ENCODE data around the gene SYF2. TPM values are rescaled to one million over a fixed set of nuclear protein-coding genes. Genes with fewer than 3 reads are reported as not detected.

The SYF2 gene
- total RNA-seq, 2 donors from 2014 or later: 46.5 to 51.0 TPM

DNA sequence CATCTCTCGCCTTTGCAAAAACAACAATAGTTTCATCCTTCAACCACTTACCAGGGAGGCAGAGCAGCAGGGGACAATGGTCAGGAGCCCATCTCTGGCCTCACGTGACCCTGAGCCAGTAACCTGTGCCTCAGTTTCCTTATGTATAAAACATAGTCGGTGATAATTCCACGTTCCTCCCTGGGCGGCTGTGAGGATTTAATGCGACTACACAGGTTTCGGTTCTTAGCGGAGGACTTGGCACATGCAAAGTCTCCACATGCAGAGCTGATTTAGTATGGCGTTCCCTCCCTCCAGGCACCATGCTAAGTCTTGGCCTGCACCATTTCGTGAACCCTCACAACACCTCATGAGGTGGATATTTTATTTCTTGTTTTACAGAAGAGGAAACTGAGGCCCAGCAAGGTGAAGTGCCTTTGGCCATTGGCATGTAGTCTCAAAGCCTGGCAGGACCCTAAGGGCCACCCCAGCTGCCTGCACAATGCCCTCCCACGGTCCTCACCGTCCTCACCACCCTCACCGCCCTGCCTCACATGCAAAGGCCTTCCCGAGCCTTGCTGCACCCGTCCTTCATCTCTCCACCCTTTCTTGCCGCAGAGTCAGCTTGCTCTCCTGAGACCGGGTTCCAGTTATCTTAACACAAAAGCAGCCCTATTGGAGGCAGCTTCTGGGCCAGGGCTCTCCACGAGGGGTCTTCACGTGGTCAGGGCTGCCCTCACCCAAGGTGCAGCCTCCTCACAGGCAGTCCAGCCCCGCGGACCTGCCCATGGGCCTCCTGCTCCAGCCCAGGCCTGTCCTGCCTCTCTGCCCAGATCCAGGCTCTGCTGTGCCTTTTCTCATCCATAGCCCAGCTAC lies 48.9 kb downstream of the SYF2 start:
- intact Hi-C loops (cut with DNase I): no loop called here

GRCh38 chr1:25182629-25183028 lies 49.7 kb downstream of the SYF2 start:
- 87% methylated on average over 14 of the region's 14 CpGs for WGBS

More for the DNA sequence above, 48.9 kb downstream of the SYF2 start:
- Histone ChIP-seq H3K4me3 (no peak overlapping the region), H3K27ac (no peak overlapping the region), H3K27me3 (replicated peaks; ENCODE audit: insufficient read depth) (no peaks in the 10 kb centered on the region), H3K9me3 (no peaks in the 10 kb centered on the region), H3K4me1 (replicated peaks) (no peaks in the 10 kb centered on the region), H3K36me3 (no peaks in the 10 kb centered on the region)
- no peak for DNase-seq (ENCODE audit: low spot score)
- WGBS: 93% methylated on average over 21 of the region's 21 CpGs
- TF ChIP-seq POLR2A (IDR thresholded peaks at IDR 0.05) (no peak), POLR2AphosphoS5 (IDR thresholded peaks at IDR 0.05) (no peak), CTCF (IDR thresholded peaks at IDR 0.05) (no peak)

GRCh38 chr1:25180996-25181395 lies 51.3 kb downstream of the SYF2 start:
- no peak for TF ChIP-seq POLR2AphosphoS5 (IDR thresholded peaks at IDR 0.05)
- H3K9me3 ChIP-seq: no peaks in the 10 kb centered on the region
- no peak for DNase-seq (ENCODE audit: low spot score)
- intact Hi-C loops (cut with DNase I): no loop called here
- H3K27ac ChIP-seq: no peak overlapping the region
- H3K36me3 ChIP-seq: no peaks in the 10 kb centered on the region
- H3K4me3 ChIP-seq: no peak overlapping the region
- H3K4me1 ChIP-seq (replicated peaks): no peaks in the 10 kb centered on the region
- WGBS: 91% methylated on average over 6 of the region's 6 CpGs
- no peaks in the 10 kb centered on the region for H3K27me3 ChIP-seq (replicated peaks; ENCODE audit: insufficient read depth)

More at GRCh38 chr1:25182629-25183028, 49.7 kb downstream of the SYF2 start:
- no peak overlapping the region for H3K27ac ChIP-seq
- intact Hi-C loops (cut with DNase I): no loop called here
- H3K9me3 ChIP-seq: no peaks in the 10 kb centered on the region
- no peak for TF ChIP-seq POLR2AphosphoS5 (IDR thresholded peaks at IDR 0.05)
- no peak for TF ChIP-seq POLR2A (IDR thresholded peaks at IDR 0.05)
- no peak for TF ChIP-seq CTCF (IDR thresholded peaks at IDR 0.05)
- no peaks in the 10 kb centered on the region for H3K36me3 ChIP-seq
- no peaks in the 10 kb centered on the region for H3K4me1 ChIP-seq (replicated peaks)
- no peak overlapping the region for H3K4me3 ChIP-seq
- no peaks in the 10 kb centered on the region for H3K27me3 ChIP-seq (replicated peaks; ENCODE audit: insufficient read depth)
- no peak for DNase-seq (ENCODE audit: low spot score)

GRCh38 chr1:25178917-25179561 lies 53.3 kb downstream of the SYF2 start:
- no peak for DNase-seq (ENCODE audit: low spot score)
- Histone ChIP-seq H3K27me3 (replicated peaks; ENCODE audit: insufficient read depth) (no peaks in the 10 kb centered on the region), H3K36me3 (no peaks in the 10 kb centered on the region), H3K4me3 (no peak overlapping the region), H3K9me3 (no peaks in the 10 kb centered on the region), H3K4me1 (replicated peaks) (no peaks in the 10 kb centered on the region), H3K27ac (no peak overlapping the region)
- no peak for TF ChIP-seq POLR2A (IDR thresholded peaks at IDR 0.05)
- TF ChIP-seq CTCF (IDR thresholded peaks at IDR 0.05): no peak
- no peak for TF ChIP-seq POLR2AphosphoS5 (IDR thresholded peaks at IDR 0.05)
- intact Hi-C loops (cut with DNase I): no loop called here
- 63% methylated on average over 7 of the region's 7 CpGs for WGBS

DNA sequence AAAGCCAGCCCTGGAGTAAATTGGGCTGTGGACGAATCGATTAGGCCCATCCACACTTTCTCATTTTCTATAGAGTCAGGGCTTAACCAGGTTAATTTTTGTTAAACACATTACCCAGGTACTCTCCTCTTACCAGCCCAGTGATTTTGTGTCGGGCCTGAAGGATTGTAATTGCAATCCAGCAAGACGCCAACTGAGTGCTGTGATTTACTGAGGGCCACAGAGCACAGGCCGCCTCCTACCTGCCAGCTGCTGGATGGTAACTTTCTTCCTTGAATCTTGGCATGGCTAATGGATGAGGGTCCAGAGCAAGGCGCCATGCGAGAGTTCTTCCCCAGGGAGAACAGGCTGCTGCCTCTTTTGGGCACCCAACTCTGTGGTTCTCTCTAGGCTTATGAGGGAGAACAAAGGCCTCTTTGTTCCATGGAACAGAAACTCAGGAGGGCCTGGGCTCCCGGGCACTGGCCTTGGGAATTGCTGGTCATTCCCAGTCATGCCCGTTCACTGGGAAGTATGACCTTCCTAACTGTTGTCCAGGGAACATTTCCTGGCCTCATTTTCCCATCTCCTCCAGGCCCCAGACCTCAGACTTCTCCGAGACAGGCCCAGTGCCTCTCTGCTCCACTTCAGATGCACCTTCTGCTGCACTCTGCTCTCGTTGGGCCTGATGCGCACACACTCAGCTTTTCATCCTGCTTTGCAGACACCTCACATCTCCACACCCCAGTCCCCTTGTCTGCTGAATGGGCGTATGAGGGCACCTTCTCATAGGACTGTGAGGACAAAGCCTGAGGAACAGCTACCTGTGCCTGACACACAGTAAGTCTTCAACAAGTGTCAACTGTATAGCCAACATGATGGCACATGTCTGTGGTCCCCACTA lies 57.3 kb downstream of the SYF2 start:
- no peaks in the 10 kb centered on the region for H3K9me3 ChIP-seq
- H3K4me1 ChIP-seq (replicated peaks): no peaks in the 10 kb centered on the region
- no peaks in the 10 kb centered on the region for H3K36me3 ChIP-seq
- H3K27ac ChIP-seq: no peak overlapping the region
- no peak for TF ChIP-seq POLR2A (IDR thresholded peaks at IDR 0.05)
- no peak for TF ChIP-seq POLR2AphosphoS5 (IDR thresholded peaks at IDR 0.05)
- no peak for TF ChIP-seq CTCF (IDR thresholded peaks at IDR 0.05)
- DNase-seq (ENCODE audit: low spot score): no peak
- H3K4me3 ChIP-seq: no peak overlapping the region
- H3K27me3 ChIP-seq (replicated peaks; ENCODE audit: insufficient read depth): no peaks in the 10 kb centered on the region
- WGBS: 86% methylated on average over 13 of the region's 13 CpGs
- intact Hi-C loops (cut with DNase I): no loop called here
